GM18909 (cell line): ENCODE measurements around the gene ZNF32.
"Not testable (repeated sequence)": the region's sequence is repeated elsewhere in the genome, so short reads cannot be mapped to it uniquely, and the experiment has no call there.

Experiments
- ATAC-seq: cut with Tn5 transposase; IDR thresholded peaks from one replicate; pipeline ENCODE4 v1.9.1; 2021; ENCODE audit warnings: mild to moderate bottlenecking; ENCODE audit not compliant: unreplicated experiment, poor library complexity

Gene ZNF32

DNA sequence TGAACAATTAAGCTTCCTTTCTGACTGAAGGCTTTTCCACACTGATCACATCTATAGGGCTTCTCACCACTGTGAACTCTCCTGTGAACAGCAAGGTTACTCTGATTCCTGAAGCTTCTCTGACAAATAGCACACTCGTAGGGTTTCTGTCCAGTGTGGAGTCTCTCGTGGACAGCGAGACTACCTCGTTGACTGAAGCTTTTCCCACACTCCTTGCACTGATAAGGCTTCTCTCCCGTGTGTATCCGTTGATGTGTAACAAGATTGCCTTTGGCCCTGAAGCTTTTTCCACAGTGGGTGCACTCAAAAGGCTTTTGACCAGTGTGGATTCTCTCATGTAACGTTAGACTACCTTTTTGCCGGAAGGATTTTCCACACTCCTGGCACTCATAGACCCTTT is 4.4 kb downstream of the ZNF32 start:
- ATAC-seq, result no peak

DNA sequence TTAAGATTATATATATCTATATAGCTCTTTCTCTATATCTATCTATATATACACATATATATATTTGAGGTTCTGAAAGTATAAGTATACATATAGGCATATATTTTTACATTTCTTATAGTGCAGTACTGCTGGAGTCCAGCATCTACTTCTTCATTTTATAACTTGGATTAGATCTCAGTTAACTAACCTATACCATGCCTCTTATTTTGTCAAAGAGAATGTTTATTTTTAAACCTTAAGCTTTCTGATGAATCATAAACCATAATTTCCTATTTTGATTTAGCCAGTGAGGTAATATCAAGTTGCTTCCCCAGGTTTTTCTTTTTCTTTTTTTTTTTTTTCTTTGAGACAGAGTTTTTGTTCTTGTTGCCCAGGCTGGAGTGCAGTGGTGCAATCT is 8.1 kb downstream of the ZNF32 start:
- no peak for ATAC-seq

DNA sequence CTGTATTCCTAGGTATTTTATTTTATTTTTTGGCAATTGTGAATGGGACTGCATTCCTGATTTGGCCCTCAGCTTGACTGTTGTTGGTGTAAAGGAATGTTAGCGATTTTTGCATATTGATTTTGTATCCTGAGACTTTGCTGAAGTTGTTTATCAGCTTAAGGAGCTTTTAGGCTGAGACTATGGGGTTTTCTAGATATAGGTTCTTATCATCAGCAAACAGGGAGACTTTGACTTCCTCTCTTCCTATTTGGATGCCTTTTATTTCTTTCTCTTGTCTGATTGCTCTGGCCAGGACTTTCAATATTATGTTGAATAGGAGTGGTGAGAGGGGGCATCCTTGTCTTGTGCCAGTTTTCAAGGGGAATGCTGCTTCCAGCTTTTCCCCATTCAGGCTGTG is 12.9 kb downstream of the ZNF32 start:
- ATAC-seq, result not testable (repeated sequence)

DNA sequence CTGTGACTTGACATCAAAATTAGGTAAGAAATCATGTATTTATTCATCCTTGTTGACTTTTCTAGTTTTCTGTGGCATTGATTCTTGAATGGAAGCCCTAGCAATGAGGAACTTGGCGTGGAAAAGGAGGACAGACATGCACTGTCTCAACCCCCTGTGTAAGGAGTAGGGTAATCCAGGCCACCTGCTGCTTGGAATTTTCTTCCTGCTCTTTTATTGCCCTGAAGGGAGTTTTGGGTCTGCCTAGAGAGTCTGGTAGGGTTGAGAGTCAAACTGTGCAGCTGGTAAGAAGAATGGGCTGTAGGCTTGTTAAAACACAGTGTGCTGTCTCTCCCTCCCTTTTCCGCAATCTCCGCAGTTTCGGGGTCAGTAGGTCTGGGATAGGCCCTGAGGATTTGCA is 19.7 kb downstream of the ZNF32 start:
- ATAC-seq, result no peak

DNA sequence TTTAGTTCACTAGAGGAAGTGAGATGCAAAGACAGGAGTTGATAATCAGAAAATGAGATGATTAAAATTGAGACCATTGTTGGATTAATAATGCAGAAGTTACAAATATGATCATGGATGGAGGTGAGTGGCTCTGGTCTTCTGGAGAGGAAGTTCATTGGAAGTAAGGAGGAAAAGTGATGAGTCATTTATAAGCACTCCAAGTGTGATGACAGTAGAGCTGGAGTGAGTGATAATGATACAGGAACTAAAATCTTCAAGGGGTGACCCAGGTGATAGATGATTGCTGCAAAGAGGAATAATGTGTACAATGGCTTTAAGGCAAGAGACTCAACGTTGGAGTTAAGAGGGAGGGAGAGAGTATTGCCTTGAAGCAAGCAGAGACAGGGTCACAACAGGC is 20.7 kb downstream of the ZNF32 start:
- ATAC-seq, result no peak

DNA sequence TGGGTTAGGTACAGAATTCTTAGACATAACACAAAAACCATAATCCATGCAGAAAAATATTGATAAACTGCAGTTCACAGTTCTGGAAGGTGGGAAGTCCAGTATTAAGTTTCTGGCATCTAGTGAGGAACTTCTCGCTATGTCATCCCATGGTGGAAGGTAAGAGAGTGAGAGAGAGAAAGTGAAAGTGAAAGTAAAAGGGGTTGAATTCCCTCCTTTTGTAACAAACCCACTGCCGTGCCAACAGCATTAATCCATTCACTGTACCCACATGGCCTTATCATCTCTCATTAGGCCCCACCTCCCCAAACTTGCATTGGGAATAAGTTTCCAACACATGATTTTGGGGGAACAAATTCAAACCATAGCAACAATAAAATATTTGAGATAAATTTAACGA is 25.3 kb downstream of the ZNF32 start:
- ATAC-seq, result no peak

DNA sequence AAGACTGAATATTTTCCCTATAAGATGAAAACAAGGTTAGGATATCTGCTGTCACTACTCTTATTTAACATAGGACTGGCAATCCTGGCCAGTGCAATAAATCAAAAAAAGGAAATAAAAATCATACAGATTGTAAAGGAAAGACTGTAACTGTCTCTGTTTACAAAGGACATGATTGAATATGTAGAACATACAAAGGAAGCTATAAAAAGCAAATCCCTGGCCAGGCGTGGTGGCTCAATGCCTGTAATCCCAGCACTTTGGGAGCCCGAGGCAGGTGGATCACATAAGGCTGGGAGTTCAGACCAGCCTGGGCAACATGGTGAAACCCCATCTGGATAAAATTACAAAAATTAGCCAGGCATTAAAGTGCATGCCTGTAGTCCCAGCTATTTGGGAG is 26.6 kb downstream of the ZNF32 start:
- ATAC-seq, result no peak

DNA sequence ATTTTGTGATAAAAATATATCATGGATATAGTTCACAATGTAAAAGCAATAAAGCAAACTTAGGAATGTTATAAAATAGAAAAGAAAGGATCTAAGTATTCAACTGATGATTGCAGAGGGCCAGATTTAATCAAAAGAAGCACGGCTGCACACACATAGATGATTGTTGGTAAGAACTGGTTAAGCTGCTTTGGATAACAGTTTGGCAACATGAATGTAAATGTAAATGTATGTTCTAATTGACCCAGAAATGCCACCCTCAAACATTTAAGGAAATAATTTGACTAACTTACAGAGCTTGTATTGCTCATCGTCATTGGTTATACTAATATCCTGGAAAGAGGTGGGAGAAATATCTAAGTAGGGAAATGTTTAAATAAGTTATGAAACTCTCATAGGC is 29.3 kb downstream of the ZNF32 start:
- no peak for ATAC-seq

DNA sequence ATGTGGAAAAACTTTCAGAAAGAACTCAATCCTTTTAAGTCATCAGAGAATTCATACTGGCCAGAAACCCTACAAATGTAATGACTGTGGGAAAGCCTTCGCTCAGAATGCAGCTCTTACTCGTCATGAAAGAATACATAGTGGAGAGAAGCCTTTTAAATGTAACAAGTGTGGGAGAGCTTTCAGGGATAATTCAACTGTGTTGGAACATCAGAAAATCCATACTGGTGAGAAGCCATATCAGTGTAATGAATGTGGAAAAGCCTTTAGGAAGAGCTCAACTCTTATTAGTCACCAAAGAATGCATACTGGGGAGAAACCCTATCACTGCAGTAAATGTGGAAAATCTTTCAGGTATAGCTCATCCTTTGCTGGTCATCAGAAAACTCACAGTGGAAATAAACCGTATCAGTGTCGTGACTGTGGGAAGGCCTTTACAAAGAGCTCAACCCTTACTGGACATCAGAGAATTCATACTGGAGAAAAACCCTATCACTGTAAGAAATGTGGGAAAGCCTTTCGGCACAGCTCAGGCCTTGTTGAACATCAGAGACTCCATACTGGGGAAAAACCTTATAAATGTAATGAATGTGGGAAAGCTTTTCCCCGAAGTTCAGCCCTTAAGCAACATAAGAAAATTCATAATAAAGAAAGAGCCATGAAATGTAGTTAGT is 31.8 kb downstream of the ZNF32 start:
- ATAC-seq, result no peak

DNA sequence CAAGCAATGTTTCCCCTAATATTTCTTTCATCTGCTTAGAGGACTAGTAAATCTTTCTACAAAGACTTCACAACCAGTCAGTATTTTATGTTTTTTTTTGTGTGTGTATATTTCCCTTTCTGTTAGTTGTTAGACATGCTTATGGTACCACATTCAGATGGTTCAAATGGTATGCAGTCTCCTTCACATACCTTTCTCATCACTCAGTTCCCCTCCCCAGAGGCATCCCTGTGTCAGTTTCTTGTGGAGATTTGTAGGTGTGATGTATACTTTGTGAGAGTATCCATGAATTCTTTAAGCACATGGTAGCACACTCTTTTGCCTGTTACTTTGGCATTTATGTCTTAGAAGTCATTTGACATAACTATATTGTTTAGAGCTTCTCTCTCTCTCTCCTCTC is 38.0 kb downstream of the ZNF32 start:
- ATAC-seq, result no peak

DNA sequence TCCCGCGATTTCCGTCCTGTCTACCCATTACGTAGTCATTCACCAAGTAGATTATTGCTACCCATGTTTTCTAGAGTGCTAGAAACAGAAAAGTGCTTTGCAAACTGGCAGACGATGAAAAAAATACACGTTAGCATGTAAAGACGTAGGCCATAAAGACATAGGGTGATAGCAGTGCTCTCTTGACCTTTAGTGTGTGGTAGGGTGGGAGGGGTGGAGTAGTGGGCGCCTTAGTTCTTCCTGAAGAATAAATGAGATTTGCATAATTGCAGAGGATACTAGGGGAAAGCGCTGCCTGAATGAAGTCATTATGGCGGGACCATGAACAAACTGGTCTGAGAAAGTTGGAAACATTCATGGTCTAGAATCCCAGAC is 41.5 kb downstream of the ZNF32 start:
- ATAC-seq, result no peak

DNA sequence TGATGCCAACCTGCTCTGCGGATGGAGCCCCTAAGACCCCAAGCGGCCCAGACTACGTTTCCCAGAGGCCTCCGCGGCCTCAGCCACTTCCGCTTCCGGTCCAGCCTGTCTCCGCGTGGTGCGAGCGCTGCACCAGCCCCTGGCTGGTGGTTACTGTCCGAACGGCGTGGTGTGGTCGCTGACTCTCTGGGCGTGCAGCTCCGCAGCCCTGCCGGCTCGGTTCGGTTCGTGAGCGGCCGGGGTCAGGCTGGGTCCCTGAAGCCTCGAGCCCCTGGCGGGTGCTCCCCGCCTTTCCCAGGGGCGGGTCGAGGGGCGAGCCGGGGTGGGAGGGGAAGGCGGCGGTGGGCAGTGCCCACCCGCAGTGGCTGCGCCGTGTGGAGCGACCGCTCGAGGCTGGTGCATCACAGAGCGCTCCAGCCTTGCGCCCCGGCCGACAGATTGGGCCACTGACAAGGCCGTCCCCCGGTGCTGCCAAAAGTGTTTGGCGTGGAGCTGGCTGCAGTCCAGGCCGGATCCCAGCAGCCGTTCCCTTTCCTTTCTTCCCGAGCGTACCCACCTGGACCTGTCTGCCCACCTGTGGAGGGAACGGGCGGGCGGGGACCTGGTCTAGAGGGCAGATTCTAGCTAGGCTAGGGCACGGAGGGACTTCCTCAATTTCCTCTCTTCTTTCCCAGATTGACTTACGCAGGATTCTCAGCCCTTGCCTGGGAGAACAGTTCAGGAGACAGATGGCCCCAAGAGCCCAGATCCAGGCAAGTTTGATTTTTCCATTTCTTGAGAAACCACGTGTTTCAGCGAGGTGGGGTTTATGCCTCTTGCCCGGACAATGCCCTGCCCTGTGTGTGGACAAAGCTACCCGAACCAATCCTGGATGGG is 42.1 kb downstream of the ZNF32 start, which contains the start of gene ZNF485:
ZNF485 (plus strand) TSS at position 116 of the 876 bp plus-strand sequence; CDS start at position 729, 613 bp downstream.
- ATAC-seq, result peak; percentile 98

DNA sequence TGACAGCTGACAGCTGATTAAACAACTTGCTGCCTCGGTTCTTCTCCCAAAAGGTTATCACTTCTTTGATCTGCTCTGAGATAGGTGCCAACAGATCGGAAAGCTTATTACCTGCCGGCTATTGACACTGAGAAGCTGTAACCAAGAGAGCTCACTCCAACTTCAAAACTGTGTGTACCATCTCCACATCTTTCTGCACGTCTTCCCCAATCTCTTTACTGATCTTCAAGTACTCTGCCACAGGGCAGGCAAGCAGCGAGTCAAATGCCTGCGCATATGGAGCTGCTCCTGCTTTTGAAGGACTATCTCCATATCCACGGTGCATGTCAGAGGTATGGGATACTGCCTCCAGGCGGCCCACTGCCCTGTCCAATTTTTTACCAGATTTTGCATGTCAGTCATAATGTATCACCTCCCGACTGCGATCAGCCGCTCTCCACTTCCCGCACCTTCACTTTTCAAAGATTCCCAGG is 42.8 kb downstream of the ZNF32 start:
- peak; percentile 24 for ATAC-seq

DNA sequence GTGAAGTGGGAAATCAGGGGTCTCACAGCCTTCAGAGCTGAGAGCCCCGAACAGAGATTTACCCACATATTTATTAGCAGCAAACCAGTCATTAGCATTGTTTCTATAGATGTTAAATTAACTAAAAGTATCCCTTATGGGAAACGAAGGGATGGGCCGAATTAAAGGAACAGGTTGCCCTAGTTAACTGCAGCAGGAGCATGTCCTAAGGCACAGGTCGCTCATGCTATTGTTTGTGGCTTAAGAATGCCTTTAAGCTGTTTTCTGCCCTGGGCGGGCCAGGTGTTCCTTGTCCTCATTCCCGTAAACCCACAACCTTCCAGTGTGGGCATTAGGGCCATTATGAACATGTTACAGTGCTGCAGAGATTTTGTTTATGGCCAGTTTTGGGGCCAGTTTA is 47.1 kb downstream of the ZNF32 start:
- not testable (repeated sequence) for ATAC-seq

DNA sequence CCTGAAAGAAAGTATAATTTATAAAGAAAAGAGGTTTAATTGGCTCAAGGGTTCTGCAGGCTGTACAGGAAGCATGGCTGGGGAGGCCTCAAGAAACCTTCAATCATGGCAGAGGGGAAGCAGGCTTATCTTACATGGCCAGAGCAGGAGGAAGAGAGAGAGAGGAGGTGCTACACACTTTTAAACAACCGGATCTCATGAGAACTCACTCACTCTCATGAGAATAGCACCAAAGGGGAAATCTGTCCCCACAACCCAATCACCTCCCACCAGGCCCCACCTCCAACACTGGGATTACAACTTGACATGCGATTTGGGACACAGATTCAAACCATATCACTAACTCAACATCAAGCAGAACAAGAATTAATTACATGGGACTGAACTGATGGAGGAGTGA is 49.3 kb downstream of the ZNF32 start:
- ATAC-seq, result no peak

DNA sequence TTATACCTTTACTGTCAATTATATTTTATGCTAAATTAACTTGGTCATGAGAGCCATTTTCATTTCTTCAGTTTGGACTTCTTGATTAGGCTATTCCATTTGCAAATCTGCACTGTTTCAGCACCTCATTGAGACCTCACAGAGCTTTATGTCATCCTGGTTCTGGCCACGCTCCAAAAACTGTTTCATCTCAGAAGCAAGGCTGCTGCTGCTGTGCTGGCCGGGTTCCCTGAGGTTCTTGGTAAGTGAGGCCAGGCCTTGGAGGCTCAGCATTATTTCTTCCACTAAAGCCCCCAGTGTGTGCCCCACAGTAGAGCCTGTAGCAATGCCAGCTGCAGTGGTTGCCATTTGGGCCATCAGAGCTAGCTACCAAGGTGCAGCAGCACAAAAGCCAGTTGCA is 50.2 kb downstream of the ZNF32 start:
- no peak for ATAC-seq

DNA sequence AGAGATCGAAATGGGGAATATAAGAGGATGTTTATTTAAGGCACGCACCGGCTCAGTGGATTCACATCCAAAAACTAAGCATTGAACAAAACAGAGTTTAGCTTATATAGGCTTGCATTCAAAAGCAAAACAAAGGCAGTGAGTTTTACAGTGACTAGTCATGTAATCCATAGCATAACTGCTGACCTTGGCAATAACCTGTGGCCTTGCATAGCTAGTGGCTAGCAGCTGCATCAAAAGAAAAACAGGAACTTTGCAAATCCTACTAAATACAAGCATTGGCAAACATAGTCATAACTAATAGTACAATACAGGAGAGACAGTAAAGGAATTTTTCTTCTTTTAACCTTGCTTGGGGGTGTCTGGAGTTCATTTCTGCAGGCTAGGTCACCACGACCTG is 52.1 kb downstream of the ZNF32 start:
- ATAC-seq, result no peak

DNA sequence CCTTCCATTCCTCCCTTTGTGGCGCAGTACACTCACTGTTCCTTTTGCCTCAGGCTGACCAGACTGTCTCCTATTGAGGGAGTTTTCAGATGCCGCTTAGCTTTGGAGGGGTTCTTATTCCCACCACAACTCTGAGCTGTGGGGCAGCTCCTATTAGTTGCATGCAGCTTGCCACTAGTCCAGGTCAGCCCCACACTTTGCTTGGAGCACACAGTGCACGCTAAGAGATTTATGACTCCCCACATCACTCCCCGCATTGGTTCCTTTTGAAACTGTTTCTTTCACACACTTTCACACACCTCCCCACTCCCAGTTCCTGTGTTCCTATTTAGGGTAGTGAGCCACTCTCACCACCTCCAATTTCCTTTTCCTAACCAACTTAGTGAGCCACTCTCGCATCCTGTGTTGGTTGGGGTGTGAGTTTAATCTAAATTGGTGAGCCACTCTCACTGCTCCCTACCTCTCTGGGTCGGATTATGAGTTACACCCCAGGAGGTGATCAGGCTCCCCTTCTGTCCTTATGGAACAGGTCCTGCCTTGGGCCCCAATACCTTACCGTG is 52.9 kb downstream of the ZNF32 start:
- peak; percentile 56 for ATAC-seq

DNA sequence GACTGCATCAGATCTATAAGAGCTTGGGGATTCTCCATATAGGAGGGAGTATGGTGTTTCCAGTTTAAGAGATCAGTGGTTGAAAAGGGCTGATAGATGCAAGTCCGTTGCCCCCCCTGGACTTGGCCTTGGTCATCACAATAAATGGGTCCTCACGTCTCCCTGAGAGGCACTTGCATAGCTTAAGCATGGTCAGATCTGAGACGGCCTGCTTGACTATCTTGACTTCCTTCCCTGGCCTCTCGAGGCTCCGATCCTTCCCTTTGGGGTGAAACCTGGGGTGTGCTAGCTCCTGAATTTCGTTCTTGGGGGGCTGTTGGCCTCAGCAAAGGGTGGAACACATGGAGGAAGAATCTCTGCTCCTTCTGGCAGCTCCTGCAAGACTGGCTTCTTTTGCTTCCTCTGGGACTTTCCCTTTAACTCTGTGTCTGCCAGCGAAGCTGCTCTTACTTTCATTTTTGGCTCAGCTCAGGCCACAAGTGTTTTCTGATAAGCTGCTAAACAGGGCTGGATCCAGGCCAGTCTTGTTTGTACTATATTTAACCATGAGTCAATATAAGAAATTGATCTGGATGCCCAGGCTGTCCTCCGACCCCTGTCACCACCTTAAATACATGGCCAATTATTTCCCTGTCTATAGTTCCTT is 53.6 kb downstream of the ZNF32 start:
- peak; percentile 94 for ATAC-seq
